T-cell (primary cell): Measurements from ENCODE around the gene PRKACG. TPM values are rescaled to one million over a fixed set of nuclear protein-coding genes. Genes with fewer than 3 reads are reported as not detected.

Source experiments
- ATAC-seq, 4 experiments: fragments of 200-7000 bp in 3 of 4; fragments of 150-1000 bp in 1 of 4; cut with Tn5 transposase; replicated peaks in 1 of 4; 1 replicate in 3 of 4; 2 replicates in 1 of 4; pipeline ENCODE4 v1.10.0; 2021; ENCODE audit warnings: moderate library complexity in 3 of 4, mild to moderate bottlenecking in 2 of 4, moderate number of reproducible peaks in 1 of 4
- CTCF ChIA-PET, 2 donors: fragments of 300-600 bp; sonication (Branson Sonifier 250); formaldehyde crosslinking; loops; one replicate each; lab custom pipeline; 2022; ENCODE audit warnings: antibody characterized with exemption in 2 of 2; lab: Charles Lee
- POLR2A ChIA-PET, 2 donors: fragments of 300-600 bp; sonication (Branson Sonifier 250); formaldehyde crosslinking; loops; one replicate each; lab custom pipeline; 2022; ENCODE audit warnings: antibody characterized with exemption in 2 of 2; lab: Charles Lee
- DNase-seq, 35 experiments: peaks; one replicate each; pipeline versions ENCODE4 v3.0.0 to v3.0.0-alpha.2; 2013 to 2023
- H3K27ac ChIP-seq: one replicate; pipeline ENCODE4 v1.5.1; 2013; ENCODE audit warnings: low read length
- H3K27me3 ChIP-seq, 2 experiments: replicated peaks in 1 of 2; 1 replicate in 1 of 2; 2 replicates in 1 of 2; pipeline versions ENCODE4 v1.6.1 to v1.7.0; 2013; ENCODE audit warnings: low read length in 1 of 2, mixed read lengths in 1 of 2; ENCODE audit not compliant: control insufficient read depth in 2 of 2, insufficient read depth in 2 of 2; ENCODE audit errors: extremely low read depth in 1 of 2
- H3K36me3 ChIP-seq, 2 donors: 1 replicate in 1 of 2; 2 replicates in 1 of 2; pipeline versions ENCODE4 v1.6.1 to v1.7.0; 2013; ENCODE audit warnings: low read length in 1 of 2; ENCODE audit not compliant: control insufficient read depth in 2 of 2, insufficient read depth in 1 of 2; ENCODE audit errors: extremely low read depth in 1 of 2
- H3K4me1 ChIP-seq, 2 experiments: 1 replicate in 1 of 2; 2 replicates in 1 of 2; pipeline versions ENCODE4 v1.6.1 to v1.7.0; 2013; ENCODE audit warnings: low read length in 2 of 2, mixed read lengths in 1 of 2; ENCODE audit not compliant: insufficient read depth in 2 of 2, control insufficient read depth in 1 of 2; ENCODE audit errors: extremely low read depth in 1 of 2
- H3K4me3 ChIP-seq, 2 donors: 1 replicate in 1 of 2; 2 replicates in 1 of 2; pipeline versions ENCODE4 v1.5.1 to v1.7.0; 2013; ENCODE audit warnings: mild to moderate bottlenecking in 2 of 2, low read length in 1 of 2, moderate library complexity in 1 of 2; ENCODE audit not compliant: control insufficient read depth in 1 of 2; ENCODE audit errors: extremely low read depth in 1 of 2
- H3K9me3 ChIP-seq: 2 replicates; pipeline ENCODE4 v1.7.0; 2013
- H3K27ac Mint-ChIP-seq, 2 donors: one replicate each; pipeline ENCODE4 v1.8.0; 2020 to 2021; ENCODE audit warnings: mild to moderate bottlenecking in 2 of 2, mixed read lengths in 2 of 2
- H3K27me3 Mint-ChIP-seq, 2 donors: one replicate each; pipeline ENCODE4 v1.8.0; 2021 to 2022; ENCODE audit warnings: mixed read lengths in 2 of 2
- H3K36me3 Mint-ChIP-seq: one replicate; pipeline ENCODE4 v1.8.0; 2021; ENCODE audit warnings: mixed read lengths
- H3K4me1 Mint-ChIP-seq, 3 donors: one replicate each; pipeline ENCODE4 v1.8.0; 2020 to 2022; ENCODE audit warnings: mixed read lengths in 3 of 3, mild to moderate bottlenecking in 1 of 3
- H3K4me3 Mint-ChIP-seq, 3 donors: one replicate each; pipeline ENCODE4 v1.8.0; 2020 to 2022; ENCODE audit warnings: mild to moderate bottlenecking in 3 of 3, mixed read lengths in 3 of 3, moderate library complexity in 3 of 3
- H3K9me3 Mint-ChIP-seq, 3 donors: one replicate each; pipeline ENCODE4 v1.8.0; 2020 to 2022; ENCODE audit warnings: mixed read lengths in 3 of 3
- WGBS: methylation state at CpG from one replicate; pipeline ENCODE4 v1.1.5; 2013; ENCODE audit warnings: missing lambda C conversion rate; ENCODE audit not compliant: insufficient coverage; 5-methylcytosine and 5-hydroxymethylcytosine counted together
- total RNA-seq, 35 experiments: library from RNA in 6 of 35; stranded (reverse) in 6 of 35; fragments of 120-200 nt in 1 of 35; gene quantifications; one replicate each; pipeline versions ENCODE4 v1.2.1 to v1.2.4 and lab custom pipeline; 2013 to 2026

Gene PRKACG
- total RNA-seq, 5 donors from 2014 or later (not counting 1 experiment from before 2014, with no cell fraction given) = not detected

GRCh38 chr9:69012696-69013381 lies 1.1 kb downstream of the PRKACG start:
- Histone ChIP-seq H3K4me1 (peaks cover 0 to 9% of the 10 kb centered on the region in 2 experiments), H3K27ac (no peak overlapping the region), H3K4me3 (no peak overlapping the region), H3K9me3 (no peaks in the 10 kb centered on the region), H3K27me3 (peaks cover 0 to 25% of the 10 kb centered on the region in 2 experiments), H3K36me3 (no peaks in the 10 kb centered on the region)
- H3K27ac Mint-ChIP-seq = no peak overlapping the region
- H3K9me3 Mint-ChIP-seq = no peaks in the 10 kb centered on the region
- no peak for ATAC-seq
- H3K27me3 Mint-ChIP-seq = peaks cover 19 to 22% of the 10 kb centered on the region in 2 donors
- POLR2A ChIA-PET = interaction anchor here in 1 of 2 donors (0.7 kb wide), 1 partner anchor 657 kb away, joined by 3 read pairs; the partner anchor contains the start of gene PGM5
- WGBS = 4% methylated on average over 16 of the region's 18 CpGs
- peaks cover 7 to 13% (median 8%) of the 10 kb centered on the region in 3 donors for H3K4me1 Mint-ChIP-seq
- CTCF ChIA-PET = interaction anchor here (0.6 to 1.1 kb wide), 3 partner anchors 10 to 16 kb away, joined by 5 to 7 read pairs (median 6); no protein-coding TSS in a partner anchor
- DNase-seq = peak in 2 of 35 experiments; percentile 2 to 6
- peak overlapping the region in 1 of 3 donors; percentile 37 for H3K4me3 Mint-ChIP-seq
- no peaks in the 10 kb centered on the region for H3K36me3 Mint-ChIP-seq

- ChIA-PET CTCF (interaction anchor here (0.9 to 1.5 kb wide), 4 partner anchors 10 to 13 kb away, joined by 3 to 6 read pairs (median 5); no protein-coding TSS in a partner anchor), POLR2A (no interaction called here)
- H3K9me3 ChIP-seq = no peaks in the 10 kb centered on the region
- peaks cover 0 to 9% of the 10 kb centered on the region in 2 experiments for H3K4me1 ChIP-seq
- ATAC-seq (no peak), DNase-seq (no peak)
- Mint-ChIP-seq H3K4me3 (no peak overlapping the region), H3K27me3 (peaks cover 19 to 22% of the 10 kb centered on the region in 2 donors), H3K36me3 (no peaks in the 10 kb centered on the region), H3K27ac (no peak overlapping the region), H3K9me3 (no peaks in the 10 kb centered on the region), H3K4me1 (peaks cover 7 to 13% (median 8%) of the 10 kb centered on the region in 3 donors)
- no peak overlapping the region for H3K4me3 ChIP-seq
- 71% methylated on average over 1 of the region's 1 CpG for WGBS
- peaks cover 0 to 27% of the 10 kb centered on the region in 2 experiments for H3K27me3 ChIP-seq
- H3K36me3 ChIP-seq = no peaks in the 10 kb centered on the region
- no peak overlapping the region for H3K27ac ChIP-seq
These were observed 4.2 kb downstream of the PRKACG start for GRCh38 chr9:69009708-69010107.

GRCh38 chr9:69004836-69005235 lies 9.1 kb downstream of the PRKACG start:
- DNase-seq (no peak), ATAC-seq (no peak)
- H3K36me3 Mint-ChIP-seq = no peaks in the 10 kb centered on the region
- ChIA-PET CTCF (interaction anchor here (0.6 to 0.7 kb wide), 4 partner anchors 23 to 424 kb away, joined by 3 to 4 read pairs (median 4); no protein-coding TSS in a partner anchor), POLR2A (interaction anchor here in 1 of 2 donors (0.5 to 0.6 kb wide), 2 partner anchors 60 to 334 kb away, joined by 3 read pairs; no protein-coding TSS in a partner anchor)
- Histone ChIP-seq H3K4me3 (no peak overlapping the region), H3K4me1 (peaks cover 0 to under 1% of the 10 kb centered on the region in 2 experiments), H3K9me3 (no peaks in the 10 kb centered on the region), H3K27ac (no peak overlapping the region), H3K36me3 (no peaks in the 10 kb centered on the region), H3K27me3 (peaks cover 0 to 6% of the 10 kb centered on the region in 2 experiments)
- peaks cover 0 to 1% (median 0%) of the 10 kb centered on the region in 3 donors for H3K4me1 Mint-ChIP-seq
- peaks cover 0 to 14% of the 10 kb centered on the region in 2 donors for H3K27me3 Mint-ChIP-seq
- no peak overlapping the region for H3K4me3 Mint-ChIP-seq
- H3K27ac Mint-ChIP-seq = no peak overlapping the region
- WGBS = no CpG with 5 or more reads among the region's 2 CpGs
- H3K9me3 Mint-ChIP-seq = no peaks in the 10 kb centered on the region

GRCh38 chr9:69003051-69003450 lies 10.9 kb downstream of the PRKACG start:
- Mint-ChIP-seq H3K4me1 (peaks cover 5 to 16% (median 12%) of the 10 kb centered on the region in 3 donors), H3K27ac (no peak overlapping the region), H3K36me3 (no peaks in the 10 kb centered on the region), H3K4me3 (no peak overlapping the region), H3K9me3 (no peaks in the 10 kb centered on the region), H3K27me3 (peaks cover 0 to 11% of the 10 kb centered on the region in 2 donors)
- Histone ChIP-seq H3K9me3 (no peaks in the 10 kb centered on the region), H3K4me1 (peaks cover 0 to 6% of the 10 kb centered on the region in 2 experiments), H3K36me3 (no peaks in the 10 kb centered on the region), H3K4me3 (no peak overlapping the region), H3K27ac (no peak overlapping the region), H3K27me3 (peaks cover 0 to 6% of the 10 kb centered on the region in 2 experiments)
- ATAC-seq (no peak), DNase-seq (no peak)
- 80% methylated on average over 8 of the region's 8 CpGs for WGBS
- CTCF ChIA-PET = interaction anchor here (0.5 to 1.4 kb wide), 7 partner anchors 9 to 420 kb away, joined by 4 to 7 read pairs (median 6); no protein-coding TSS in a partner anchor
- POLR2A ChIA-PET = interaction anchor here in 1 of 2 donors (0.6 kb wide), 1 partner anchor 8 kb away, joined by 3 read pairs; no protein-coding TSS in a partner anchor

- 80% methylated on average over 2 of the region's 8 CpGs for WGBS
- CTCF ChIA-PET = interaction anchor here (0.7 to 1.3 kb wide), 5 partner anchors 23 to 424 kb away, joined by 3 to 4 read pairs (median 3); no protein-coding TSS in a partner anchor
- no peak overlapping the region for H3K27ac ChIP-seq
- H3K36me3 ChIP-seq = no peaks in the 10 kb centered on the region
- DNase-seq (no peak), ATAC-seq (no peak)
- H3K27ac Mint-ChIP-seq = no peak overlapping the region
- H3K4me1 Mint-ChIP-seq = peaks cover 9 to 18% (median 17%) of the 10 kb centered on the region in 3 donors
- H3K4me3 ChIP-seq = no peak overlapping the region
- POLR2A ChIA-PET = interaction anchor here in 1 of 2 donors (0.7 kb wide), 1 partner anchor 10 kb away, joined by 3 read pairs; no protein-coding TSS in a partner anchor
- peaks cover 0 to 6% of the 10 kb centered on the region in 2 experiments for H3K4me1 ChIP-seq
- H3K9me3 ChIP-seq = no peaks in the 10 kb centered on the region
- H3K27me3 ChIP-seq = peaks cover 0 to 3% of the 10 kb centered on the region in 2 experiments
- H3K9me3 Mint-ChIP-seq = no peaks in the 10 kb centered on the region
- no peaks in the 10 kb centered on the region for H3K36me3 Mint-ChIP-seq
- no peak overlapping the region for H3K4me3 Mint-ChIP-seq
- peaks cover 0 to 11% of the 10 kb centered on the region in 2 donors for H3K27me3 Mint-ChIP-seq
These were observed 12.0 kb downstream of the PRKACG start for GRCh38 chr9:69001921-69002320.
